HCT116 (cell line): ENCODE results near the gene TAGLN3. TPM values are rescaled to one million over a fixed set of nuclear protein-coding genes. Genes with fewer than 3 reads are reported as not detected.

Experiments
- ATAC-seq: fragments of 200-7000 bp; cut with Tn5 transposase; 2 replicates; pipeline ENCODE4 v1.9.1; 2020; ENCODE audit warnings: mild to moderate bottlenecking, moderate library complexity
- BruUV-seq: library from RNA; stranded (reverse); fragments of 400-500 nt; replicated peaks from 2 replicates; lab custom pipeline; 2021; lab: Mats Ljungman, UMichigan
- CTCF ChIA-PET: fragments of 300-600 bp; sonication (Branson Sonifier 250); formaldehyde crosslinking; loops from one replicate; lab custom pipeline; 2021; ENCODE audit warnings: antibody characterized with exemption; lab: Charles Lee
- POLR2A ChIA-PET: fragments of 300-600, 350-600 bp; sonication (Branson Sonifier 250); formaldehyde crosslinking; loops from one replicate; lab custom pipeline; 2021; ENCODE audit warnings: antibody characterized with exemption; lab: Charles Lee
- RAD21 ChIA-PET, 2 experiments: fragments of 300-600 bp; sonication (Branson Sonifier 250); formaldehyde crosslinking; loops; one replicate each; lab custom pipeline; 2023; ENCODE audit warnings: low total read pairs in 2 of 2; ENCODE audit not compliant: uncharacterized antibody in 2 of 2, unreplicated experiment in 2 of 2, low non-redundant PET in 1 of 2; lab: Charles Lee
- DNase-seq: peaks from one replicate; pipeline ENCODE4 v3.0.0-alpha.2; 2010; ENCODE audit warnings: low read depth, low spot score
- H2AFZ ChIP-seq: fragments of 200-600 bp; shearing (Covaris generic), sonication (generic); 2 replicates; pipeline ENCODE4 v1.6.1; 2017; ENCODE audit warnings: low read depth, mixed run types, mixed read lengths, antibody characterized with exemption, low read length; ENCODE audit not compliant: poor library complexity, severe bottlenecking
- H3K27ac ChIP-seq: 2 replicates; pipeline ENCODE4 v1.5.1; 2012; ENCODE audit warnings: low read depth, low read length
- H3K27me3 ChIP-seq: fragments of 200-600 bp; sonication (generic); 2 replicates; pipeline ENCODE4 v1.6.1; 2016; ENCODE audit warnings: mixed run types, low read length, mixed read lengths; ENCODE audit not compliant: insufficient read depth
- H3K36me3 ChIP-seq, 2 experiments: fragments of 200-500 bp in 1 of 2; fragments of 200-600 bp in 1 of 2; sonication (Bioruptor generic) in 1 of 2; sonication (generic) in 1 of 2; 2 replicates each; pipeline versions ENCODE4 v1.5.1 to v1.6.1; 2014 to 2016; ENCODE audit warnings: low read length in 2 of 2, inconsistent platforms in 1 of 2, mixed read lengths in 1 of 2, mixed run types in 1 of 2; ENCODE audit not compliant: insufficient read depth in 2 of 2, control insufficient read depth in 1 of 2
- H3K4me1 ChIP-seq, 2 experiments: fragments of 200-600 bp in 1 of 2; sonication (generic) in 1 of 2; 2 replicates each; pipeline versions ENCODE4 v1.5.1 to v1.6.1; 2012 to 2017; ENCODE audit warnings: low read length in 2 of 2, inconsistent platforms in 1 of 2, mild to moderate bottlenecking in 1 of 2, mixed read lengths in 1 of 2, mixed run types in 1 of 2, moderate library complexity in 1 of 2; ENCODE audit not compliant: insufficient read depth in 2 of 2, control insufficient read depth in 1 of 2
- H3K4me2 ChIP-seq: fragments of 200-600 bp; sonication (generic); 2 replicates; pipeline ENCODE4 v1.6.1; 2017; ENCODE audit warnings: mixed run types, low read length, mixed read lengths
- H3K4me3 ChIP-seq, 2 experiments: fragments of 200-600 bp in 1 of 2; sonication (generic) in 1 of 2; replicated peaks in 1 of 2; 2 replicates each; pipeline ENCODE4 v1.5.1; 2011 to 2016; ENCODE audit warnings: low read length in 2 of 2, control low read depth in 1 of 2, low read depth in 1 of 2, mild to moderate bottlenecking in 1 of 2, mixed read lengths in 1 of 2, mixed run types in 1 of 2
- H3K79me2 ChIP-seq: fragments of 200-600 bp; sonication (generic); 2 replicates; pipeline ENCODE4 v1.6.1; 2017; ENCODE audit warnings: mild to moderate bottlenecking, mixed run types, low read length, moderate library complexity, mixed read lengths; ENCODE audit not compliant: insufficient read depth
- H3K9ac ChIP-seq: fragments of 200-600 bp; sonication (generic); 2 replicates; pipeline ENCODE4 v1.6.1; 2016; ENCODE audit warnings: low read length, mixed read lengths
- H3K9me2 ChIP-seq: fragments of 200-600 bp; sonication (generic), shearing (Covaris generic); 2 replicates; pipeline ENCODE4 v1.6.1; 2017; ENCODE audit warnings: mixed run types, mild to moderate bottlenecking, moderate library complexity; ENCODE audit not compliant: insufficient read depth
- H3K9me3 ChIP-seq, 2 experiments: fragments of 200-500 bp in 1 of 2; fragments of 200-600 bp in 1 of 2; sonication (Bioruptor generic) in 1 of 2; sonication (generic) in 1 of 2; 2 replicates each; pipeline ENCODE4 v1.6.1; 2014 to 2017; ENCODE audit warnings: low read length in 2 of 2, mixed read lengths in 2 of 2, inconsistent platforms in 1 of 2, low read depth in 1 of 2, mild to moderate bottlenecking in 1 of 2, mixed run types in 1 of 2, moderate library complexity in 1 of 2; ENCODE audit not compliant: control insufficient read depth in 1 of 2, insufficient read depth in 1 of 2
- H4K20me1 ChIP-seq: fragments of 200-600 bp; sonication (generic), shearing (Covaris generic); 2 replicates; pipeline ENCODE4 v1.6.1; 2017; ENCODE audit warnings: mixed run types, mild to moderate bottlenecking, moderate library complexity; ENCODE audit not compliant: insufficient read depth
- CTCF ChIP-seq, 3 experiments: fragments of 200-600 bp in 1 of 3; sonication (generic) in 1 of 3; IDR thresholded peaks in 2 of 3; conservative IDR thresholded peaks in 1 of 3; 2 replicates each; pipeline ENCODE4 v1.5.1; 2012 to 2017; ENCODE audit warnings: low read depth in 2 of 3, low read length in 2 of 3, antibody characterized with exemption in 1 of 3, borderline replicate concordance in 1 of 3, control low read depth in 1 of 3, mild to moderate bottlenecking in 1 of 3, mixed read lengths in 1 of 3, mixed run types in 1 of 3, moderate library complexity in 1 of 3; ENCODE audit not compliant: insufficient read depth in 1 of 3
- EGR1 ChIP-seq: IDR thresholded peaks from 2 replicates; pipeline ENCODE4 v1.6.1; 2012; ENCODE audit warnings: low read depth
- EZH2 ChIP-seq: fragments of 200-600 bp; sonication (generic); IDR thresholded peaks from 2 replicates; pipeline ENCODE4 v1.6.1; 2017; ENCODE audit warnings: antibody characterized with exemption, mixed run types
- POLR2A ChIP-seq: IDR thresholded peaks from 2 replicates; pipeline ENCODE4 v1.7.0; 2011; ENCODE audit warnings: borderline replicate concordance; ENCODE audit not compliant: insufficient read depth, insufficient read length; ENCODE audit errors: extremely low read depth
- POLR2AphosphoS5 ChIP-seq: IDR thresholded peaks from 2 replicates; pipeline ENCODE4 v1.6.1; 2011; ENCODE audit warnings: mild to moderate bottlenecking, low read depth, low read length, moderate library complexity
- REST ChIP-seq: IDR thresholded peaks from 2 replicates; pipeline ENCODE4 v1.6.1; 2012; ENCODE audit warnings: low read depth
- SP1 ChIP-seq: IDR thresholded peaks from 2 replicates; pipeline ENCODE4 v1.6.1; 2012; ENCODE audit warnings: low read depth
- SRF ChIP-seq: IDR thresholded peaks from 2 replicates; pipeline ENCODE4 v1.6.1; 2012; ENCODE audit warnings: low read depth
- YY1 ChIP-seq: IDR thresholded peaks from 2 replicates; pipeline ENCODE4 v1.6.1; 2011; ENCODE audit warnings: low read length, low read depth, moderate library complexity, mild to moderate bottlenecking; ENCODE audit not compliant: insufficient replicate concordance; ENCODE audit errors: extremely low read depth
- ZBTB33 ChIP-seq: IDR thresholded peaks from 2 replicates; pipeline ENCODE4 v1.6.1; 2011; ENCODE audit warnings: mild to moderate bottlenecking, low read length, moderate library complexity; ENCODE audit not compliant: insufficient replicate concordance; ENCODE audit errors: extremely low read depth
- ZFX ChIP-seq: fragments of 450-650 bp; IDR thresholded peaks from 2 replicates; pipeline ENCODE4 v1.6.1; 2017
- ZNF274 ChIP-seq: fragments of 200-500 bp; sonication (Bioruptor generic); IDR thresholded peaks from 2 replicates; pipeline ENCODE4 v1.6.1; 2014; ENCODE audit warnings: mild to moderate bottlenecking, low read depth, low read length, inconsistent platforms
- intact Hi-C: fragments of 100-400 bp; cut with micrococcal nuclease; formaldehyde crosslinking; loops from 2 replicates; pipeline ENCODE4 v1.10.0; 2022
- total RNA-seq: library from RNA; stranded (reverse); gene quantifications from one replicate; pipeline ENCODE4 v1.2.1, GENCODE V29; 2021; ENCODE audit not compliant: unreplicated experiment

TAGLN3 gene
- total RNA-seq, 1 experiment from 2014 or later, result 0.64 TPM

GRCh38 chr3:112019716-112020115 lies 21.0 kb downstream of the TAGLN3 start:
- DNase-seq, result no peak
- H3K9ac ChIP-seq, result no peak overlapping the region
- TF ChIP-seq YY1 (no peak), SP1 (no peak), CTCF (IDR thresholded peaks at IDR 0.05 in 2 of 3, conservative IDR thresholded peaks at IDR 0.05 in 1 of 3; ENCODE audit: borderline replicate concordance in 1 of 3, insufficient read depth in 1 of 3, low read depth in 2 of 3, low read length in 2 of 3) (no peak), ZBTB33 (no peak), EGR1 (no peak), SRF (no peak), POLR2AphosphoS5 (no peak), ZFX (no peak), EZH2 (no peak), ZNF274 (no peak), REST (no peak), POLR2A (no peak)
- no peak for ATAC-seq
- H3K9me2 ChIP-seq, result no peaks in the 10 kb centered on the region
- no TSS peak for BruUV-seq
- ChIA-PET POLR2A (interaction anchor here (0.6 kb wide), 1 partner anchor 41 kb away, joined by 3 read pairs; the partner anchor contains the start of gene ABHD10), CTCF (interaction anchor here (0.6 kb wide), 1 partner anchor 153 kb away, joined by 3 read pairs; no protein-coding TSS in a partner anchor), RAD21 (no interaction called here)
- no peaks in the 10 kb centered on the region for H3K27me3 ChIP-seq
- no peaks in the 10 kb centered on the region for H4K20me1 ChIP-seq
- H3K4me1 ChIP-seq, result no peaks in the 10 kb centered on the region
- H3K4me2 ChIP-seq, result no peak overlapping the region
- no peak overlapping the region for H2AFZ ChIP-seq
- H3K36me3 ChIP-seq, result no peaks in the 10 kb centered on the region; a peak in 1 of 4 replicates
- H3K4me3 ChIP-seq, result no peak overlapping the region
- no peaks in the 10 kb centered on the region for H3K9me3 ChIP-seq
- intact Hi-C loops, result no loop called here
- no peaks in the 10 kb centered on the region for H3K79me2 ChIP-seq
- no peak overlapping the region for H3K27ac ChIP-seq
